T-helper 1 cell treated with Interleukin-12 subunit alpha and Interleukin-12 subunit beta and Interleukin-4 antibody, amounts not matched to agents 30 ng/mL and 1 ng/mL, for 36 hours (primary cell): Measurements from ENCODE around the gene PCDHB16. TPM values are rescaled to one million over a fixed set of nuclear protein-coding genes. Genes with fewer than 3 reads are reported as not detected.
"Not testable (repeated sequence)": the region's sequence is repeated elsewhere in the genome, so short reads cannot be mapped to it uniquely, and the experiment has no call there.

Experiments
- intact Hi-C: fragments of 100-400 bp; cut with micrococcal nuclease; formaldehyde crosslinking; loops from one replicate; pipeline ENCODE4 v1.15.1; 2024
- total RNA-seq: library from RNA; stranded (reverse); gene quantifications from 2 replicates; pipeline ENCODE4 v1.2.3, GENCODE V29; 2022

PCDHB16 gene
- total RNA-seq, 1 donor from 2014 or later = not detected

- intact Hi-C loops = loop anchor here (2.0 kb wide), 1 partner anchor 342 kb away; no protein-coding TSS in a partner anchor
Observed at GRCh38 chr5:141223112-141223783, 41.1 kb downstream of the PCDHB16 start, which contains the start of gene PCDHB14. Gene PCDHB14 (plus strand): TSS chr5:141223343. CDS start chr5:141223506, 163 bp downstream.

GRCh38 chr5:141224844-141225243 is 42.7 kb downstream of the PCDHB16 start:
- intact Hi-C loops = not testable (repeated sequence)

- intact Hi-C loops = not testable (repeated sequence)
Observed at GRCh38 chr5:141225421-141225820, 43.2 kb downstream of the PCDHB16 start.

GRCh38 chr5:141234109-141234667 is 52.0 kb downstream of the PCDHB16 start:
- intact Hi-C loops = loop anchor here (10.0 kb wide), 3 partner anchors 131 to 389 kb away; partner anchors contain the start of genes PCDHA8, PCDHA9, PCDHGA5 and PCDHGA9

Other genes with a start within 250 kb of the PCDHB16 start
- not detected in 2 replicates for gene PCDHAC2, start 215.9 kb upstream of the PCDHB16 start, total RNA-seq
- not detected in 2 replicates for gene PCDHB1, start 131.0 kb upstream of the PCDHB16 start, total RNA-seq
- 0.07 TPM in 1 of 2 replicates, not detected in the other for gene PCDHB2, start 87.8 kb upstream of the PCDHB16 start, total RNA-seq
- gene PCDHB3, start 81.9 kb upstream of the PCDHB16 start, total RNA-seq = not detected in 2 replicates
- not detected in 2 replicates for gene PCDHB4, start 60.6 kb upstream of the PCDHB16 start, total RNA-seq
- not detected in 2 replicates for gene PCDHB5, start 47.2 kb upstream of the PCDHB16 start, total RNA-seq
- not detected in 2 replicates for gene PCDHB6, start 32.3 kb upstream of the PCDHB16 start, total RNA-seq
- gene PCDHB7, start 9.7 kb upstream of the PCDHB16 start, total RNA-seq = not detected in 2 replicates
- not detected in 2 replicates for gene PCDHB8, start 4.6 kb upstream of the PCDHB16 start, total RNA-seq
- not detected in 2 replicates for gene PCDHB9, start 4.8 kb downstream of the PCDHB16 start, total RNA-seq
- not detected in 2 replicates for gene PCDHB10, start 10.0 kb downstream of the PCDHB16 start, total RNA-seq
- not detected in 2 replicates for gene PCDHB11, start 17.2 kb downstream of the PCDHB16 start, total RNA-seq
- gene PCDHB12, start 26.3 kb downstream of the PCDHB16 start, total RNA-seq = not detected in 2 replicates
- gene PCDHB13, start 31.5 kb downstream of the PCDHB16 start, total RNA-seq = not detected in 2 replicates
- gene PCDHB14, start 41.0 kb downstream of the PCDHB16 start, total RNA-seq = not detected in 2 replicates
- not detected in 2 replicates for gene PCDHB15, start 63.0 kb downstream of the PCDHB16 start, total RNA-seq
- gene SLC25A2, start 121.7 kb downstream of the PCDHB16 start, total RNA-seq = 0.44 and 0.56 TPM in 2 replicates
- gene TAF7, start 138.4 kb downstream of the PCDHB16 start, total RNA-seq = 61.0 and 65.9 TPM in 2 replicates
- 0.15 and 0.17 TPM in 2 replicates for gene PCDHGA1, start 148.1 kb downstream of the PCDHB16 start, total RNA-seq
- gene PCDHGA2, start 156.4 kb downstream of the PCDHB16 start, total RNA-seq = 0.05 and 0.07 TPM in 2 replicates
- 0.07 and 0.34 TPM in 2 replicates for gene PCDHGA3, start 161.4 kb downstream of the PCDHB16 start, total RNA-seq
- gene PCDHGB1, start 167.7 kb downstream of the PCDHB16 start, total RNA-seq = 0.15 and 0.17 TPM in 2 replicates
- gene PCDHGA4, start 172.6 kb downstream of the PCDHB16 start, total RNA-seq = 0.74 and 0.98 TPM in 2 replicates
- gene PCDHGB2, start 177.6 kb downstream of the PCDHB16 start, total RNA-seq = 1.0 and 1.3 TPM in 2 replicates
- 0.46 and 0.49 TPM in 2 replicates for gene PCDHGA5, start 181.8 kb downstream of the PCDHB16 start, total RNA-seq
- gene PCDHGB3, start 187.9 kb downstream of the PCDHB16 start, total RNA-seq = 0.88 and 1.3 TPM in 2 replicates
- 0.44 and 0.80 TPM in 2 replicates for gene PCDHGA6, start 191.5 kb downstream of the PCDHB16 start, total RNA-seq
- gene PCDHGA7, start 200.4 kb downstream of the PCDHB16 start, total RNA-seq = 0.15 and 0.24 TPM in 2 replicates
- gene PCDHGB4, start 205.3 kb downstream of the PCDHB16 start, total RNA-seq = 0.17 TPM in 2 replicates
- gene PCDHGA8, start 210.2 kb downstream of the PCDHB16 start, total RNA-seq = 0.07 and 0.15 TPM in 2 replicates
- gene PCDHGB5, start 215.6 kb downstream of the PCDHB16 start, total RNA-seq = 0.46 and 0.66 TPM in 2 replicates
- 0.17 and 0.27 TPM in 2 replicates for gene PCDHGA9, start 220.4 kb downstream of the PCDHB16 start, total RNA-seq
- 0.22 and 0.37 TPM in 2 replicates for gene PCDHGB6, start 225.6 kb downstream of the PCDHB16 start, total RNA-seq
- 0.20 and 0.27 TPM in 2 replicates for gene PCDHGA10, start 230.6 kb downstream of the PCDHB16 start, total RNA-seq
- 0.07 and 0.29 TPM in 2 replicates for gene PCDHGB7, start 235.3 kb downstream of the PCDHB16 start, total RNA-seq
- 0.24 and 0.32 TPM in 2 replicates for gene PCDHGA11, start 238.7 kb downstream of the PCDHB16 start, total RNA-seq
- 0.12 and 0.20 TPM in 2 replicates for gene PCDHGA12, start 248.1 kb downstream of the PCDHB16 start, total RNA-seq